Activated T-cell treated with anti-CD3 and anti-CD28 coated beads, Interleukin-2, amount 50 U/mL, for 4 hours (primary cell): ENCODE data around the gene SUPT4H1. TPM values are rescaled to one million over a fixed set of nuclear protein-coding genes. Genes with fewer than 3 reads are reported as not detected.

ENCODE experiments used
- ATAC-seq, 2 donors: fragments of 200-7000 bp; cut with Tn5 transposase; one replicate each; pipeline ENCODE4 v1.10.0; 2021
- DNase-seq: peaks from one replicate; pipeline ENCODE4 v3.0.0-alpha.2; 2020
- H3K27me3 Mint-ChIP-seq: one replicate; pipeline ENCODE4 v1.8.0; 2021; ENCODE audit warnings: low read depth, mixed read lengths
- H3K36me3 Mint-ChIP-seq: one replicate; pipeline ENCODE4 v1.8.0; 2022; ENCODE audit warnings: mixed read lengths; ENCODE audit not compliant: insufficient read depth
- H3K4me1 Mint-ChIP-seq: one replicate; pipeline ENCODE4 v1.8.0; 2021; ENCODE audit warnings: low read depth, mixed read lengths
- H3K4me3 Mint-ChIP-seq: one replicate; pipeline ENCODE4 v1.8.0; 2021; ENCODE audit warnings: mild to moderate bottlenecking, moderate library complexity, mixed read lengths
- H3K9me3 Mint-ChIP-seq: one replicate; pipeline ENCODE4 v1.8.0; 2021; ENCODE audit warnings: mixed read lengths
- total RNA-seq, 3 donors: library from RNA; stranded (reverse); gene quantifications; one replicate each; pipeline ENCODE4 v1.2.1, GENCODE V29; 2021

SUPT4H1 gene
- total RNA-seq, 3 donors from 2014 or later, result 144 to 154 (median 152) TPM

GRCh38 chr17:58385359-58385899 lies 33.4 kb upstream of the SUPT4H1 start:
- DNase-seq (no peak), ATAC-seq (no peak)
- no peak overlapping the region for H3K4me3 Mint-ChIP-seq
- H3K9me3 Mint-ChIP-seq, result no peaks in the 10 kb centered on the region
- H3K36me3 Mint-ChIP-seq, result peaks cover 3% of the 10 kb centered on the region
- H3K4me1 Mint-ChIP-seq, result peaks cover 31% of the 10 kb centered on the region
- no peaks in the 10 kb centered on the region for H3K27me3 Mint-ChIP-seq

- H3K9me3 Mint-ChIP-seq, result no peaks in the 10 kb centered on the region
- ATAC-seq, result no peak
- H3K4me3 Mint-ChIP-seq, result no peak overlapping the region
- no peak for DNase-seq
- no peaks in the 10 kb centered on the region for H3K27me3 Mint-ChIP-seq
- peaks cover 3% of the 10 kb centered on the region for H3K36me3 Mint-ChIP-seq
- peaks cover 36% of the 10 kb centered on the region for H3K4me1 Mint-ChIP-seq
Observed at GRCh38 chr17:58384897-58385296, 32.9 kb upstream of the SUPT4H1 start.

GRCh38 chr17:58383892-58384462 lies 32.0 kb upstream of the SUPT4H1 start:
- no peak for ATAC-seq
- Mint-ChIP-seq H3K27me3 (no peaks in the 10 kb centered on the region), H3K36me3 (peaks cover 3% of the 10 kb centered on the region), H3K9me3 (no peaks in the 10 kb centered on the region), H3K4me1 (peaks cover 46% of the 10 kb centered on the region), H3K4me3 (no peak overlapping the region)
- no peak for DNase-seq

- Mint-ChIP-seq H3K9me3 (no peaks in the 10 kb centered on the region), H3K4me1 (peaks cover 52% of the 10 kb centered on the region), H3K4me3 (no peak overlapping the region), H3K36me3 (peaks cover 2% of the 10 kb centered on the region), H3K27me3 (no peaks in the 10 kb centered on the region)
- DNase-seq (no peak), ATAC-seq (no peak)
Observed at GRCh38 chr17:58382872-58383242, 30.9 kb upstream of the SUPT4H1 start.

GRCh38 chr17:58382108-58382871 lies 30.3 kb upstream of the SUPT4H1 start:
- Mint-ChIP-seq H3K36me3 (no peaks in the 10 kb centered on the region), H3K4me1 (peaks cover 51% of the 10 kb centered on the region), H3K27me3 (no peaks in the 10 kb centered on the region), H3K4me3 (no peak overlapping the region), H3K9me3 (no peaks in the 10 kb centered on the region)
- no peak for DNase-seq
- ATAC-seq, result peak; percentile 80 to 89

GRCh38 chr17:58381124-58382035 lies 29.4 kb upstream of the SUPT4H1 start:
- H3K9me3 Mint-ChIP-seq, result no peaks in the 10 kb centered on the region
- ATAC-seq (no peak), DNase-seq (no peak)
- H3K4me1 Mint-ChIP-seq, result peaks cover 51% of the 10 kb centered on the region
- no peaks in the 10 kb centered on the region for H3K27me3 Mint-ChIP-seq
- H3K36me3 Mint-ChIP-seq, result no peaks in the 10 kb centered on the region
- H3K4me3 Mint-ChIP-seq, result no peak overlapping the region

- H3K4me3 Mint-ChIP-seq, result no peak overlapping the region
- DNase-seq (no peak), ATAC-seq (no peak)
- H3K27me3 Mint-ChIP-seq, result no peaks in the 10 kb centered on the region
- H3K9me3 Mint-ChIP-seq, result no peaks in the 10 kb centered on the region
- H3K4me1 Mint-ChIP-seq, result peaks cover 51% of the 10 kb centered on the region
- H3K36me3 Mint-ChIP-seq, result no peaks in the 10 kb centered on the region
Observed at GRCh38 chr17:58380207-58381123, 28.5 kb upstream of the SUPT4H1 start.

GRCh38 chr17:58379511-58379824 lies 27.5 kb upstream of the SUPT4H1 start:
- Mint-ChIP-seq H3K9me3 (no peaks in the 10 kb centered on the region), H3K4me3 (peak overlapping the region; percentile 53), H3K36me3 (no peaks in the 10 kb centered on the region), H3K4me1 (peaks cover 49% of the 10 kb centered on the region), H3K27me3 (no peaks in the 10 kb centered on the region)
- ATAC-seq, result no peak
- DNase-seq, result no peak

GRCh38 chr17:58378733-58379510 lies 26.9 kb upstream of the SUPT4H1 start:
- peak overlapping the region; percentile 53 for H3K4me3 Mint-ChIP-seq
- no peaks in the 10 kb centered on the region for H3K36me3 Mint-ChIP-seq
- DNase-seq (no peak), ATAC-seq (no peak)
- H3K9me3 Mint-ChIP-seq, result no peaks in the 10 kb centered on the region
- peaks cover 48% of the 10 kb centered on the region for H3K4me1 Mint-ChIP-seq
- no peaks in the 10 kb centered on the region for H3K27me3 Mint-ChIP-seq

- H3K27me3 Mint-ChIP-seq, result no peaks in the 10 kb centered on the region
- no peak overlapping the region for H3K4me3 Mint-ChIP-seq
- H3K36me3 Mint-ChIP-seq, result no peaks in the 10 kb centered on the region
- H3K9me3 Mint-ChIP-seq, result no peaks in the 10 kb centered on the region
- ATAC-seq (no peak), DNase-seq (no peak)
- H3K4me1 Mint-ChIP-seq, result peaks cover 43% of the 10 kb centered on the region
Observed at GRCh38 chr17:58377661-58378060, 25.7 kb upstream of the SUPT4H1 start.

- Mint-ChIP-seq H3K36me3 (no peaks in the 10 kb centered on the region), H3K4me1 (peaks cover 38% of the 10 kb centered on the region), H3K9me3 (no peaks in the 10 kb centered on the region), H3K27me3 (no peaks in the 10 kb centered on the region), H3K4me3 (no peak overlapping the region)
- DNase-seq (no peak), ATAC-seq (no peak)
Observed at GRCh38 chr17:58377093-58377601, 25.1 kb upstream of the SUPT4H1 start.

GRCh38 chr17:58376472-58377000 lies 24.5 kb upstream of the SUPT4H1 start:
- no peak for ATAC-seq

GRCh38 chr17:58375811-58376210 lies 23.8 kb upstream of the SUPT4H1 start:
- no peak overlapping the region for H3K4me3 Mint-ChIP-seq
- ATAC-seq, result no peak
- H3K36me3 Mint-ChIP-seq, result no peaks in the 10 kb centered on the region
- peaks cover 27% of the 10 kb centered on the region for H3K4me1 Mint-ChIP-seq
- DNase-seq, result no peak
- H3K9me3 Mint-ChIP-seq, result no peaks in the 10 kb centered on the region
- no peaks in the 10 kb centered on the region for H3K27me3 Mint-ChIP-seq

More at GRCh38 chr17:58376472-58377000, 24.5 kb upstream of the SUPT4H1 start:
- H3K36me3 Mint-ChIP-seq, result no peaks in the 10 kb centered on the region
- H3K4me3 Mint-ChIP-seq, result no peak overlapping the region
- H3K27me3 Mint-ChIP-seq, result no peaks in the 10 kb centered on the region
- no peak for DNase-seq
- H3K4me1 Mint-ChIP-seq, result peaks cover 32% of the 10 kb centered on the region
- no peaks in the 10 kb centered on the region for H3K9me3 Mint-ChIP-seq
